Cardiac fibroblast (primary cell): ENCODE data around the gene ALOX12B.

Source experiments
- DNase-seq, 2 donors: peaks; one replicate each; pipeline versions ENCODE4 v3.0.0 to v3.0.0-alpha.2; 2010; ENCODE audit warnings: low read depth in 2 of 2
- H3K4me3 ChIP-seq, 2 donors: replicated peaks in 1 of 2; 1 replicate in 1 of 2; 2 replicates in 1 of 2; pipeline ENCODE4 v1.5.1; 2011; ENCODE audit warnings: low read depth in 2 of 2, low read length in 2 of 2, mild to moderate bottlenecking in 2 of 2, moderate library complexity in 1 of 2
- TF ChIP-seq, protein P1 (sequence below): IDR thresholded peaks from one replicate; pipeline ENCODE4 v1.5.1; 2011; ENCODE audit warnings: low read depth, mild to moderate bottlenecking, low read length, inconsistent platforms

ALOX12B gene

DNA sequence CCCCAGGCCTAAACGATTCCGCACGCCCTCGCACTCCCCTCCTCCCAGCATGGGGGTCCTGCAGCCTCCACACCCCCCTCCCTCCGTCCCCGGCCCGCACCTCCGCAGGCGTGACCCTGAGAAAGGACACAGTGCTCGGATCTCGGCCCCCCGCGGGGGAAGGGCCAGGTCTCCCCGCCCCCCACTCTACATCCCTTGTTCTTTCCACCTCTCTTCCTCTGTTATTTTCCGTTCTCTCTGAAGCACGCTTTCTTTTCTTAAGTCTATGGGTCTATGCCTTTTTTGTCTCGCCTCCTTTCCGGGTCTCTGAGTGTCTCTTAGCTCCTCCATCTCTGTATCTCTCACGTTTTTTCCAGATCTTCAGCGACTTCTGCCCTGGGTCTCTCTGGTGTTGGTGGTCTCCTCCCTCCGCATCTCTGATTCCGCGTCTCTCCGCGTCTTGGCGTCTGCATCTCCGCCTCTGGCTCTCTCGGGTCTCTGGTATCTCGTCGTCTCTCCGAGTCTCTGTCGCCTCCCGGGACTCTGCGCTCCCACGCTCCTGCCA, 38.5 kb upstream of the ALOX12B start:
- peak overlapping the region; percentile 67 to 68 for H3K4me3 ChIP-seq
- TF ChIP-seq, protein P1, sequence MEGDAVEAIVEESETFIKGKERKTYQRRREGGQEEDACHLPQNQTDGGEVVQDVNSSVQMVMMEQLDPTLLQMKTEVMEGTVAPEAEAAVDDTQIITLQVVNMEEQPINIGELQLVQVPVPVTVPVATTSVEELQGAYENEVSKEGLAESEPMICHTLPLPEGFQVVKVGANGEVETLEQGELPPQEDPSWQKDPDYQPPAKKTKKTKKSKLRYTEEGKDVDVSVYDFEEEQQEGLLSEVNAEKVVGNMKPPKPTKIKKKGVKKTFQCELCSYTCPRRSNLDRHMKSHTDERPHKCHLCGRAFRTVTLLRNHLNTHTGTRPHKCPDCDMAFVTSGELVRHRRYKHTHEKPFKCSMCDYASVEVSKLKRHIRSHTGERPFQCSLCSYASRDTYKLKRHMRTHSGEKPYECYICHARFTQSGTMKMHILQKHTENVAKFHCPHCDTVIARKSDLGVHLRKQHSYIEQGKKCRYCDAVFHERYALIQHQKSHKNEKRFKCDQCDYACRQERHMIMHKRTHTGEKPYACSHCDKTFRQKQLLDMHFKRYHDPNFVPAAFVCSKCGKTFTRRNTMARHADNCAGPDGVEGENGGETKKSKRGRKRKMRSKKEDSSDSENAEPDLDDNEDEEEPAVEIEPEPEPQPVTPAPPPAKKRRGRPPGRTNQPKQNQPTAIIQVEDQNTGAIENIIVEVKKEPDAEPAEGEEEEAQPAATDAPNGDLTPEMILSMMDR, result no peak
- peak in 1 of 2 donors; percentile 33 for DNase-seq

DNA sequence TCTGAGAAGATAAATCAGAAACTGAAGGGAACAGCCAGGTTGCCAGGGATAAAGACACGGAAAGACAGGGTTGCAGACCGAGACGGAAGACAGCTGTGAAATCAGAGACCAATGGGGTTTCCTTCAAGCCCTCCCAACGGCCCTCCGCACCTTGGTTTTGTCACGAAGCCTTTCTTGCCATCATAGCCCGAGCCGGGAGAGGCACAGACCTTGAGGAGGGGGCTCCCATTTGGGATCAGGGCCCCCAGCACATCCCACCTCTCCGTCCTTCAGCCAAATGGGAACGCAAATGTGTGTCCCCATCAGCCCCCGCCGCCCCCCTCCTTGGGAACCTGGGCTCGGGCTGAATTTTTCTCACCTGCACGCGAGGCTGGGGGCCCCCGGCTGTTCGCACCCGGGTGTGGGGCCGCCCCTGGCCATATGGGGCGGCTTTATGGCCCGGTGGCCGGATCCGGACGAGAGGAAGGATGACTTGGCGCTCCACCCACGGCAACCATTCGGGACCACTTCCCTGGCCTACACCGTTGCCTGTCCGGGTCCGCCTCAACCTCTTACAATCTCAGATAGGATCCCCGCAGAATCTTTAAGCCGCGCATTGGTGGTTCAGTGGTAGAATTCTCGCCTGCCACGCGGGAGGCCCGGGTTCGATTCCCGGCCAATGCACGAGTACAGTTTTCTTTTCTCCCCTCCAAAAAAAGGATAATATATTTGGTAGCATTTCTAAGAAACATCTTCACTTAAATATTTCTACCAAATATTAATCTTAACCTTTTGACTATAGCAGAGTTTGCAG, 37.8 kb upstream of the ALOX12B start:
- TF ChIP-seq, protein P1, result no peak
- H3K4me3 ChIP-seq, result peak overlapping the region; percentile 67 to 68
- peak; percentile 69 to 78 for DNase-seq

DNA sequence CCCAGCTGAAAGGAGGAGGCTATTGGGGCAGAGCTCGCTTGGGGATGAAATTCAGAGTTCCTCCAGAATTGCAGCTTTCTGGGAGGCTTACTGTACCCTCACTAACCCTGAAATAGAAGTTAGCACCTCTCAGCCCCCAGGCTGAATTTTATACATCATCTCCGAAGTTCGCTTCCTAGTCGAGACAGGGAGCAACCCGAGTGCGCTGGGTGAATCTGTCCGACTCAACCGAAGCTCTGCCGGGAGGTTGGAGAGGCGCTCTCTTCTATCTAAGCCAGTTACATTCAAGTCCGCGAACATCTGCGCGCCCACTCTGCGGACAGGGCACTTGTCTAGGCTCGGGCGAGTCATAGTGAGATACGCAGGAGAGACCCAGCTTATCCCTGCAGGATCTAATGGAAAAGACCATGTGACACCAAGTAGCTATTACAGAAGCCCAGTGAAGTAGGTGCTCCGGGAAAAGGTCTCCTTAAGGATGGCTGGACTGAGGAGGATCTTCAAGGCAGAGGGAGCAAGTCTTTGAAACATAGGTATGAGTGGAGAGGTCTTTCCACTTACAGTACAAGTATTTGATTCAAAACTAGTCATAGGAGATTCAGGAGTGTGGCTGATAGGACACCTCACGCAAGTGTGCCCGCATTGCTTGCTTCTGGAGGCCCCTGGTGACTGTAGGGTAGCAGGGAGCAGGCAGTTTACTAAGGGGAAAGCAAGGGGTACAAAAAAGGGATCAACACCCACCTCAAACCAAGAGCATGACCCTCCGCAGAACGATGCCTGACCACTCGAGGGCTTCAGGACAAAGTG, 37.0 kb upstream of the ALOX12B start:
- peak overlapping the region; percentile 53 to 70 for H3K4me3 ChIP-seq
- TF ChIP-seq, protein P1, result no peak
- peak; percentile 27 to 33 for DNase-seq

DNA sequence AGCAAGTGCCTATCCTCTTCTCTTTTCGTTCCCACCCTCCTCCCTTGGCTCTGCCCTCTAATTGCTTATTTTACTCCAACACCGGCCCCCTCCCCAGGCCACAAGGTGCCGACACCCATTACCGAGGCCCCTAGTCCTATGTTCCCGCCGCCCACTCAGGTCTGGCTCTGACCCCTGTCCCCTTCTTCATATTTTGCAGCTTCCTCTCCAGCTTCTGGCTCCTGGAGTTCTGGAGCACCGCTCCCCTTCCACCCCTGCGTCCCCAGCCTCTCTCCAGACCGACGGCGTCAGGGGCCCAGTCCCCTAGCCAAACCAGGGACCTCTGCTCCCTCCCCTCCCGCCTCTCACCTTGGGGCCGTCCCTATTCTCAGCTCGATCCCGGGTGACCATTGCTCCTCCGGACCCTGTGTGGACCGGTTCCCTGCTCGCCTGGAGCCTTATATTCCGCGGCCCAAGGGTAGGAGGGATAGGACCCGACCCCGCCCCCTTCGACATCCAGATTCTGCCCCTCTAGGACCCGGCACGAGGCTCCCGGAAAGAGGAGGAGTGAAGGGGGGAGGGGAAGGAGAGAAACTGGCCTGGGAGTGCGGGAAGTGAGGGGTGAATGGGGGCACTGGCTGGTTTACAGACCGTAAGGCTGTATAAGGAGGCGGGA, 36.3 kb upstream of the ALOX12B start, which contains the start of gene HES7:
HES7 (minus strand) TSS at position 412 of the 655 bp plus-strand sequence; CDS start at position 390, 22 bp downstream.
- TF ChIP-seq, protein P1, result no peak
- peak in 1 of 2 donors; percentile 26 for DNase-seq
- H3K4me3 ChIP-seq, result peak within 1 kb of the TSS; percentile 53 to 70

DNA sequence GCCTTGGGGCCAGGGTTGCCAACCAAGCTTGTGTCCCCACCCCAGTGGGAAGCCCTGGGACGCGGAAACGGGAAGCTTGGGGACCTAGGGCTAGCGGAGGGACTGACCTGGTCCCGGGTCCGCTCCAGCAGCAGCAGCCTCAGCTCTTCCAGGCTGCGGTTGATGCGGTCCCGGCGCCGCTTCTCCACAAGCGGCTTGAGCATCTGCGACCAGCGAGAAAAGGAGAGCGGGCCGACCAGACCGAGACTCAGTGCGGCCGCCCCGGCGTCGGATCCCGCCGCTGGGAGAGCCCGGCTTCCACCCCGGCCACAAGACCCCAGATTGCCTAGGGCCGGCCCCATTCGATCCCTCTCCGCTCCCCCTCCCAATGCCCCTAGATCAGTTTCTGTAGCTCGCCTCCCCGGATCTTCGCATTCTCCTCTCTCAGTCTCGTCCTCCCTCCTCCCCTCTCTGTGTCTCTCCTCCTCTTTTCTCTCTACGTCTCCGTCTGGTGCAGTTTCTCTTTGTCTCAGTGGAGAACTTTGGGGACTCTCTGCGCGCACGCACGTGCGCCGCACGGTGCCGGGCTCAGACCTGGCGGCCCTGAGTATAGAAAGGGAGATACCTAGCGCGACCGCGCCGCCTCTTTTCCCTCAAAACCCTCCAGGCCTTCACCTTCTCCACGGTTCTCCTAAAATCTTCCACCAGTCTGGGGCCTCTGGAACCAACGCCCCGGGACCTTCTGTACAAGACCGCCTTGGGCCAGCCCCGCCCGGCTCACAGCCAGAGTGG, 35.6 kb upstream of the ALOX12B start:
- peak; percentile 34 to 43 for DNase-seq
- TF ChIP-seq, protein P1, result no peak
- peak overlapping the region; percentile 53 to 70 for H3K4me3 ChIP-seq

DNA sequence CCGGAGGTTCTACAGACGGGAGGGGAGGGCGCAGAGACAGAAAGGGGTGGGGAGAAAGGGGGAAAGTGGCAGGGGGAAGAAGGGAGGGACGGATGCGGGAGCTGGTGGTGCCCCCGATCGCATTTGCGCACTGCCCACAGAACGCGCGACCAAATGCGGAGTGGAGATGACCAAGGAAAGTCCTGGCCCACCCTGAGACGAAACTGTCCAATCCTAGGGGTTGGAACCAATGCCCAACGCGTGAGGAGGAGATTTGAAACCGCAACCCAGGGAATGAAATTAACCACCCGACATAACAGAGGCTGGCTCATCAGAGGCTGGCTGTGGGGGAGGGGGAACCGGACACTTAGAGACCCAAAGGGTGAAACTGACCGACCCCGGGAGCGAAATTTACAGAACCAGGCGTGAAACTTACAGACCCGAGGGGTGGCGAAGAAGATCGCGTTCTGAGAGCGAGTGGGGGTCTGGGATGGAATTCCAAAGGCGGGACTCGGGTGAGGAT, 35.0 kb upstream of the ALOX12B start:
- TF ChIP-seq, protein P1, result no peak
- DNase-seq, result peak; percentile 40 to 54

More for the DNA sequence above, 35.0 kb upstream of the ALOX12B start:
- peak overlapping the region; percentile 53 to 70 for H3K4me3 ChIP-seq
